Mesendoderm (in vitro differentiated cells): ENCODE data around the gene BORCS5.
A peak's percentile ranks its signal among the peaks of the same experiment; 100 is the strongest.
"Not testable (repeated sequence)": the region's sequence is repeated elsewhere in the genome, so short reads cannot be mapped to it uniquely, and the experiment has no call there.

Experiments
- DNase-seq: peaks from one replicate; pipeline ENCODE4 v3.0.0; 2013
- H2AK5ac ChIP-seq: 2 replicates; pipeline ENCODE4 v1.6.1; 2013; ENCODE audit warnings: low read length, inconsistent platforms
- H2BK120ac ChIP-seq: 2 replicates; pipeline ENCODE4 v1.6.1; 2013; ENCODE audit warnings: low read depth, mild to moderate bottlenecking, low read length, moderate library complexity, mixed read lengths
- H2BK15ac ChIP-seq: replicated peaks from 2 replicates; pipeline ENCODE4 v1.6.1; 2013; ENCODE audit warnings: low read depth, mild to moderate bottlenecking, moderate library complexity
- H2BK5ac ChIP-seq: 2 replicates; pipeline ENCODE4 v1.6.1; 2013; ENCODE audit warnings: low read length, inconsistent platforms
- H3K18ac ChIP-seq: 2 replicates; pipeline ENCODE4 v1.6.1; 2013; ENCODE audit warnings: mild to moderate bottlenecking, low read length, mixed read lengths
- H3K23ac ChIP-seq: one replicate; pipeline ENCODE4 v1.6.1; 2013; ENCODE audit warnings: low read length
- H3K27ac ChIP-seq: 2 replicates; pipeline ENCODE4 v1.5.1; 2013; ENCODE audit warnings: low read depth, mild to moderate bottlenecking, inconsistent platforms, low read length, moderate library complexity
- H3K27me3 ChIP-seq: 2 replicates; pipeline ENCODE4 v1.6.1; 2013; ENCODE audit warnings: low read length, control low read depth, mild to moderate bottlenecking, inconsistent platforms; ENCODE audit not compliant: insufficient read depth, poor library complexity
- H3K36me3 ChIP-seq: 2 replicates; pipeline ENCODE4 v1.6.1; 2013; ENCODE audit warnings: low read length, inconsistent platforms; ENCODE audit not compliant: control insufficient read depth, insufficient read depth
- H3K4ac ChIP-seq: one replicate; pipeline ENCODE4 v1.6.1; 2013; ENCODE audit warnings: low read depth, mild to moderate bottlenecking, low read length, moderate library complexity
- H3K4me1 ChIP-seq: 2 replicates; pipeline ENCODE4 v1.6.1; 2013; ENCODE audit warnings: low read depth, low read length, inconsistent platforms; ENCODE audit not compliant: control insufficient read depth
- H3K4me2 ChIP-seq: 2 replicates; pipeline ENCODE4 v1.6.1; 2013; ENCODE audit warnings: low read length
- H3K4me3 ChIP-seq: 2 replicates; pipeline ENCODE4 v1.5.1; 2013; ENCODE audit warnings: mild to moderate bottlenecking, low read length
- H3K56ac ChIP-seq: one replicate; pipeline ENCODE4 v1.6.1; 2013; ENCODE audit warnings: low read length
- H3K79me1 ChIP-seq: 2 replicates; pipeline ENCODE4 v1.6.1; 2013; ENCODE audit warnings: low read length, inconsistent platforms
- H3K79me2 ChIP-seq: 2 replicates; pipeline ENCODE4 v1.6.1; 2013; ENCODE audit warnings: mild to moderate bottlenecking, low read length; ENCODE audit not compliant: control insufficient read depth, insufficient read depth
- H3K9ac ChIP-seq: 2 replicates; pipeline ENCODE4 v1.6.1; 2013; ENCODE audit warnings: low read length, inconsistent platforms
- H4K5ac ChIP-seq: one replicate; pipeline ENCODE4 v1.6.1; 2013; ENCODE audit warnings: low read length
- H4K8ac ChIP-seq: one replicate; pipeline ENCODE4 v1.6.1; 2013; ENCODE audit warnings: low read depth, mild to moderate bottlenecking, control low read depth, low read length, moderate library complexity
- WGBS: extraction: QIAGEN DNeasy Blood & Tissue Kit; methylation state at CpG from one replicate; pipeline ENCODE4 v1.1.7; 2013; ENCODE audit warnings: low lambda C conversion rate, missing lambda C conversion rate; ENCODE audit not compliant: insufficient coverage; ENCODE audit errors: extremely low coverage; 5-methylcytosine and 5-hydroxymethylcytosine counted together

The BORCS5 gene

DNA sequence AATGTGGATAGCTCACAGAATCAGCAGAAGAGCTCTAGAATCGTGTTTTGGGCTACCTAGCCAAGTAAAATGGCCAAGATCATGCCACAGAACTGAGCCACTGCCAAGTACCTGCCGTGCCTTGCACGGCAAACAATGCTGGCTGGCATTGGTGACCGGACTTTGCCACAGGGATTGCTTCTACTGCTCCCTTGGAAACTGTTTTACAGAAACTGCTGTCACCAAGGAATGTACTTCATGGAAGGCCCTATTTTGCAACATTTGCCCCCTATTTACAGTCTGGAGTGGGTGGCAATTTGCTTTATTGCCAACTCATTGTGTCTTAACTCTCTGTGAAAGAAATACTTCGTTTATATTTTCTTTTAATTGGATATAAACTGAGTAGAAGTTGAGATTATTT lies 49.0 kb downstream of the BORCS5 start:
- no peak overlapping the region for H2BK15ac ChIP-seq
- no peak overlapping the region for H2AK5ac ChIP-seq
- no peaks in the 10 kb centered on the region for H3K79me2 ChIP-seq
- no peak overlapping the region for H3K27ac ChIP-seq
- no peak overlapping the region for H2BK5ac ChIP-seq
- H3K36me3 ChIP-seq: no peaks in the 10 kb centered on the region
- H3K4me1 ChIP-seq: no peaks in the 10 kb centered on the region
- no peak for DNase-seq
- no peak overlapping the region for H4K8ac ChIP-seq
- no peaks in the 10 kb centered on the region for H3K27me3 ChIP-seq
- H3K4me2 ChIP-seq: no peak overlapping the region
- no peaks in the 10 kb centered on the region for H3K79me1 ChIP-seq
- H2BK120ac ChIP-seq: no peak overlapping the region
- H3K4ac ChIP-seq: no peak overlapping the region
- H3K23ac ChIP-seq: no peak overlapping the region
- no peak overlapping the region for H3K4me3 ChIP-seq
- no peak overlapping the region for H3K9ac ChIP-seq
- WGBS: no CpG with 5 or more reads among the region's 5 CpGs
- no peak overlapping the region for H4K5ac ChIP-seq
- no peak overlapping the region for H3K18ac ChIP-seq
- no peak overlapping the region for H3K56ac ChIP-seq

DNA sequence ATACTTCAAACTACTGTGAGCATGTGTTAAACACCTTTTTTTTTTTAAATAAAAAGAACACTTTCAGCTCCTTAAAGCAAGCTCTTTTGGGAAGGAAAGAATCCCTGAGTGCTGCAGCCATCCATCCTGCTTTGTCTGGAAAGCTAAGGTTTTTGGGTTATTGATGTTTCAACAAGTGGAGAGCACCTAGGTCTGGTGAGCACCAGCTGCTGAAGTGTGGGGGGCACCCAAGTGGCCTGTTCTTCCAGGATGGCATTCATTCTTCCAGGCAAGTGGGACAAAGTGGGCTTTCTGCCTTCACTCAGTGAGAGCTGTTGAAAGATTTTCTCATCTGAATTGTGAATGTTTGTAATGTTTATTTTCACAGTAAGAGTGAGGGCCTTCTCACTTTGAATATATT lies 49.9 kb downstream of the BORCS5 start:
- no peaks in the 10 kb centered on the region for H3K27me3 ChIP-seq
- H2BK15ac ChIP-seq: no peak overlapping the region
- DNase-seq: no peak
- no peak overlapping the region for H3K27ac ChIP-seq
- H3K79me1 ChIP-seq: no peaks in the 10 kb centered on the region
- no peak overlapping the region for H4K5ac ChIP-seq
- H3K79me2 ChIP-seq: no peaks in the 10 kb centered on the region
- H4K8ac ChIP-seq: no peak overlapping the region
- no peaks in the 10 kb centered on the region for H3K4me1 ChIP-seq
- H2BK120ac ChIP-seq: no peak overlapping the region
- no peak overlapping the region for H3K4me2 ChIP-seq
- H3K18ac ChIP-seq: no peak overlapping the region
- H2BK5ac ChIP-seq: no peak overlapping the region
- H3K56ac ChIP-seq: no peak overlapping the region
- H3K4ac ChIP-seq: no peak overlapping the region
- no peak overlapping the region for H2AK5ac ChIP-seq
- H3K23ac ChIP-seq: peak overlapping the region; percentile 80
- no peak overlapping the region for H3K9ac ChIP-seq
- H3K36me3 ChIP-seq: no peaks in the 10 kb centered on the region
- H3K4me3 ChIP-seq: no peak overlapping the region

DNA sequence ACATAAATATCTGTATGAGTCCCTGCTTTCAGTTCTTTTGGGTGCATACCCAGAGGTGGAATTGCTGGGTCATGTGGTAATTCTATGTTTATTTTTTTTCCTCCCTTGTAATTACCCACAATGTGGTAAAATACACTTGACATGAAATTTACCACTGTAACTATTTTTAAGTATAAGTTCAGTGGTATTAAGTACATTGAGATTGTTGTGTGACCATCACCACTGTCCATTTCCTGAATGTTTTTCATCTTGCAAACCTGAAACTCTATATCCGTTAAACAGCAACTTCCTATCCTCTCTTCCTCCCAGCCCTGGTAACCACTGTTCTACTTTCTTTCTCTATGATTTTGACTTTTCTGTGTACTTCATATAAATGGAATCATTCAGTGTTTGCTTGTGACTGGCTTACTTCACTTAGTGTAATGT lies 51.4 kb downstream of the BORCS5 start:
- no peaks in the 10 kb centered on the region for H3K27me3 ChIP-seq
- whole genome bisulfite sequencing: no CpG with 5 or more reads among the region's 1 CpG
- no peak overlapping the region for H3K4me2 ChIP-seq
- H2AK5ac ChIP-seq: no peak overlapping the region
- no peaks in the 10 kb centered on the region for H3K36me3 ChIP-seq
- H4K5ac ChIP-seq: no peak overlapping the region
- no peak overlapping the region for H3K4ac ChIP-seq
- DNase-seq: no peak
- H4K8ac ChIP-seq: no peak overlapping the region
- H3K4me1 ChIP-seq: no peaks in the 10 kb centered on the region
- no peak overlapping the region for H3K23ac ChIP-seq
- no peaks in the 10 kb centered on the region for H3K79me2 ChIP-seq
- no peak overlapping the region for H3K18ac ChIP-seq
- no peak overlapping the region for H2BK5ac ChIP-seq
- no peaks in the 10 kb centered on the region for H3K79me1 ChIP-seq
- no peak overlapping the region for H3K4me3 ChIP-seq
- no peak overlapping the region for H2BK120ac ChIP-seq
- H3K56ac ChIP-seq: no peak overlapping the region
- H3K27ac ChIP-seq: no peak overlapping the region
- H3K9ac ChIP-seq: no peak overlapping the region
- no peak overlapping the region for H2BK15ac ChIP-seq

DNA sequence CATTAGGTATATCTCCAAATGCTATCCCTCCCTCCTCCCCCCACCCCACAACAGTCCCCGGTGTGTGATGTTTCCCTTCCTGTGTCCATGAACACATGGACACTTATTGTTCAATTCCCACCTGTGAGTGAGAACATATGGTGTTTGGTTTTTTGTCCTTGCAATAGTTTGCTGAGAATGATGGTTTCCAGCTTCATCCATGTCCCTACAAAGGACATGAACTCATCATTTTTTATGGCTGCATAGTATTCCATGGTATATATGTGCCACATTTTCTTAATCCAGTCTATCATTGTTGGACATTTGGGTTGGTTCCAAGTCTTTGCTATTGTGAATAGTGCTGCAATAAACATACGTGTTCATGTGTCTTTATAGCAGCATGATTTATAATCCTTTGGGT lies 52.5 kb downstream of the BORCS5 start:
- H3K4ac ChIP-seq, H3K4me3 ChIP-seq, H3K4me1 ChIP-seq: not testable (repeated sequence)

DNA sequence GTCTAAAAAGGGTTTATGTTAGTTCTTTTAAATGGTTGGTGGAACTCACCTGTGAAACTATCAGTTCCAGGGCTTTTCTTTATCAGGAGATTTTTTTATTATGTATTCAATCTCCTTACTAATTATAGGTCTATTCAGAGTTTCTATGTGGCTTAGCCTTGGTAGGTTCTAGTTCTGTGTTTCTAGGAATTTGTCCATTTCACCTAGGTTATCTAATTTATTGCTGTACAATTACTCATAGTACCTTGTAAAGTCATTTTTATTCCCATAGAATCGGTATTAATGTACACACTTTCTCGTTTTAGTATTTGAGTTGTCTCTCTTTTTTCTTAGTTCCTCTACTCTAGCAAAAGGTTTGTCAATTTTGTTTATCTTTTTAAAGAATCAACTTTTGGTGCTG lies 59.0 kb downstream of the BORCS5 start:
- Histone ChIP-seq H3K36me3 (no peaks in the 10 kb centered on the region), H3K4me3 (no peak overlapping the region), H3K4me2 (no peak overlapping the region), H3K56ac (no peak overlapping the region), H4K8ac (no peak overlapping the region), H2BK15ac (no peak overlapping the region), H3K27me3 (no peaks in the 10 kb centered on the region), H3K79me2 (no peaks in the 10 kb centered on the region), H3K27ac (no peak overlapping the region), H3K4ac (no peak overlapping the region), H2AK5ac (no peak overlapping the region), H3K4me1 (no peaks in the 10 kb centered on the region), H3K23ac (no peak overlapping the region), H2BK5ac (no peak overlapping the region), H3K9ac (no peak overlapping the region), H3K79me1 (no peaks in the 10 kb centered on the region), H2BK120ac (no peak overlapping the region), H4K5ac (no peak overlapping the region), H3K18ac (no peak overlapping the region)
- no CpG with 5 or more reads among the region's 2 CpGs for WGBS
- no peak for DNase-seq

More for the DNA sequence above, 52.5 kb downstream of the BORCS5 start:
- not testable (repeated sequence) for H3K79me1 ChIP-seq, H2BK5ac ChIP-seq, H2AK5ac ChIP-seq, H3K27ac ChIP-seq, H3K36me3 ChIP-seq, H3K27me3 ChIP-seq, H4K5ac ChIP-seq, H3K9ac ChIP-seq, H3K18ac ChIP-seq, H2BK15ac ChIP-seq, H3K79me2 ChIP-seq, H3K23ac ChIP-seq, H4K8ac ChIP-seq, H3K56ac ChIP-seq, H3K4me2 ChIP-seq, H2BK120ac ChIP-seq, DNase-seq
- WGBS: no CpG with 5 or more reads among the region's 2 CpGs

DNA sequence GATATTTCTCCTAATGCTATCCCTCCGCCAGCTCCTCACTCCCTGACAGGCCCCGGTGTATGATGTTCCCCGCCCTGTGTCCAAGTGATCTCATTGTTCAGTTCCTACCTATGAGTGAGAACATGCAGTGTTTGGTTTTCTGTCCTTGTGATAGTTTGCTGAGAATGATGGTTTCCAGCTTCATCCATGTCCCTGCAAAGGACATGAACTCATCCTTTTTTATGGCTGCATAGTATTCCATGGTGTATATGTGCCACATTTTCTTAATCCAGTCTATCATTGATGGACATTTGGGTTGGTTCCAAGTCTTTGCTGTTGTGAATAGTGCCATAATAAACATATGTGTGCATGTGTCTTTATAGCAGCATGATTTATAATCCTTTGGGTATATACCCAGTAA lies 62.3 kb downstream of the BORCS5 start:
- not testable (repeated sequence) for H3K18ac ChIP-seq, H3K4me2 ChIP-seq, H3K4me1 ChIP-seq, H3K56ac ChIP-seq, H2BK5ac ChIP-seq, H2BK15ac ChIP-seq, H3K36me3 ChIP-seq, DNase-seq, H3K79me2 ChIP-seq, H3K23ac ChIP-seq, H3K9ac ChIP-seq, H4K8ac ChIP-seq, H2BK120ac ChIP-seq, H2AK5ac ChIP-seq, H3K79me1 ChIP-seq, H3K27me3 ChIP-seq, H3K27ac ChIP-seq, H3K4me3 ChIP-seq, H4K5ac ChIP-seq, H3K4ac ChIP-seq
- WGBS: no CpG with 5 or more reads among the region's 3 CpGs
